Thyroid gland (tissue), 4 donors: ENCODE results near the gene OCLN.
"Not testable (repeated sequence)": the region's sequence is repeated elsewhere in the genome, so short reads cannot be mapped to it uniquely, and the experiment has no call there.

ENCODE experiments used
- POLR2A ChIP-seq, 2 donors: fragments of 450-650 bp; IDR thresholded peaks; one replicate each; pipeline ENCODE4 v1.6.1; 2017; ENCODE audit warnings: antibody characterized with exemption in 2 of 2, mild to moderate bottlenecking in 2 of 2, moderate library complexity in 1 of 2
- TF ChIP-seq, protein P1 (sequence below), 6 experiments: fragments of 200-600 bp in 3 of 6; fragments of 450-650 bp in 3 of 6; sonication (generic) in 3 of 6; IDR thresholded peaks; one replicate each; pipeline ENCODE4 v1.5.1; 2016 to 2019; ENCODE audit warnings: antibody characterized with exemption in 6 of 6, mild to moderate bottlenecking in 2 of 6, inconsistent platforms in 1 of 6, moderate library complexity in 1 of 6

DNA sequence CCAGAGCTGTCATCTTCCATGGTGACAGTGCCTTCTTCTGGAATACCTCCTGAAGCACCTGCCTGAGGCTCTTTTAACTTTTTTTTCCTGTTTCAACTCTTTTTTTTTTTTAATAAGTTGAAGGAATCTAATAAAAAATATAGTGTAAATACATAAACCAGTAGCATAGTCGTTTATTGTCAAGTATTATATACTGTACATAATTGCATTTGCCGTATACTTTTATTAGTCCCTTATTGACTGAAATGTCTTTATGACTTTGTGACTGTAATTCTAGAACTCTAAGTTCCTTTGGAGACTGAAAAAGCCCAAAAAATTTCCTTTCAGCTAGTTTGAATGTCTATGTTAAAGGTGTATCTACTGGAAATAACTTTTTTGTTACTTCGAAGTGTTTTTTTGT lies 45.3 kb downstream of the OCLN start:
- TF ChIP-seq, protein P1, sequence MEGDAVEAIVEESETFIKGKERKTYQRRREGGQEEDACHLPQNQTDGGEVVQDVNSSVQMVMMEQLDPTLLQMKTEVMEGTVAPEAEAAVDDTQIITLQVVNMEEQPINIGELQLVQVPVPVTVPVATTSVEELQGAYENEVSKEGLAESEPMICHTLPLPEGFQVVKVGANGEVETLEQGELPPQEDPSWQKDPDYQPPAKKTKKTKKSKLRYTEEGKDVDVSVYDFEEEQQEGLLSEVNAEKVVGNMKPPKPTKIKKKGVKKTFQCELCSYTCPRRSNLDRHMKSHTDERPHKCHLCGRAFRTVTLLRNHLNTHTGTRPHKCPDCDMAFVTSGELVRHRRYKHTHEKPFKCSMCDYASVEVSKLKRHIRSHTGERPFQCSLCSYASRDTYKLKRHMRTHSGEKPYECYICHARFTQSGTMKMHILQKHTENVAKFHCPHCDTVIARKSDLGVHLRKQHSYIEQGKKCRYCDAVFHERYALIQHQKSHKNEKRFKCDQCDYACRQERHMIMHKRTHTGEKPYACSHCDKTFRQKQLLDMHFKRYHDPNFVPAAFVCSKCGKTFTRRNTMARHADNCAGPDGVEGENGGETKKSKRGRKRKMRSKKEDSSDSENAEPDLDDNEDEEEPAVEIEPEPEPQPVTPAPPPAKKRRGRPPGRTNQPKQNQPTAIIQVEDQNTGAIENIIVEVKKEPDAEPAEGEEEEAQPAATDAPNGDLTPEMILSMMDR (IDR thresholded peaks at IDR 0.05), result not testable (repeated sequence)
- TF ChIP-seq POLR2A (IDR thresholded peaks at IDR 0.05), result not testable (repeated sequence)
